ENCODE measurements around the gene CSNK1G2.

The CSNK1G2 gene

GRCh38 chr19:1914826-1915341, 26.1 kb upstream of the CSNK1G2 start:
- no peak overlapping the region for H3K4me3 ChIP-seq (ENCODE audit: low read depth, low read length)
- TF ChIP-seq MYC (IDR thresholded peaks at IDR 0.05; ENCODE audit: low read depth, low read length) (no peak), CTCF (IDR thresholded peaks at IDR 0.05; ENCODE audit: low read depth, low read length) (no peak), MAX (IDR thresholded peaks at IDR 0.05; ENCODE audit: low read depth, low read length) (no peak), POLR2A (IDR thresholded peaks at IDR 0.05; ENCODE audit: extremely low read depth, insufficient read length) (no peak)
- no peak for DNase-seq (ENCODE audit: low read depth)

- no peak for DNase-seq (ENCODE audit: low read depth)
- TF ChIP-seq CTCF (IDR thresholded peaks at IDR 0.05; ENCODE audit: low read depth, low read length) (no peak), POLR2A (IDR thresholded peaks at IDR 0.05; ENCODE audit: extremely low read depth, insufficient read length) (no peak), MYC (IDR thresholded peaks at IDR 0.05; ENCODE audit: low read depth, low read length) (no peak), MAX (IDR thresholded peaks at IDR 0.05; ENCODE audit: low read depth, low read length) (no peak)
- no peak overlapping the region for H3K4me3 ChIP-seq (ENCODE audit: low read depth, low read length)
These were observed 23.8 kb upstream of the CSNK1G2 start for GRCh38 chr19:1917146-1917545.

- TF ChIP-seq POLR2A (IDR thresholded peaks at IDR 0.05; ENCODE audit: extremely low read depth, insufficient read length) (no peak), MYC (IDR thresholded peaks at IDR 0.05; ENCODE audit: low read depth, low read length) (no peak), CTCF (IDR thresholded peaks at IDR 0.05; ENCODE audit: low read depth, low read length) (no peak), MAX (IDR thresholded peaks at IDR 0.05; ENCODE audit: low read depth, low read length) (no peak)
- DNase-seq (ENCODE audit: low read depth), result no peak
These were observed 23.0 kb upstream of the CSNK1G2 start for GRCh38 chr19:1917926-1918325.

GRCh38 chr19:1918975-1919374, 22.0 kb upstream of the CSNK1G2 start:
- H3K4me3 ChIP-seq (ENCODE audit: low read depth, low read length), result no peak overlapping the region
- DNase-seq (ENCODE audit: low read depth), result no peak
- TF ChIP-seq POLR2A (IDR thresholded peaks at IDR 0.05; ENCODE audit: extremely low read depth, insufficient read length), result no peak
- TF ChIP-seq CTCF (IDR thresholded peaks at IDR 0.05; ENCODE audit: low read depth, low read length), result no peak
- TF ChIP-seq MYC (IDR thresholded peaks at IDR 0.05; ENCODE audit: low read depth, low read length), result no peak
- no peak for TF ChIP-seq MAX (IDR thresholded peaks at IDR 0.05; ENCODE audit: low read depth, low read length)

More at GRCh38 chr19:1917926-1918325, 23.0 kb upstream of the CSNK1G2 start:
- H3K4me3 ChIP-seq (ENCODE audit: low read depth, low read length), result no peak overlapping the region

- no peak for TF ChIP-seq MAX (IDR thresholded peaks at IDR 0.05; ENCODE audit: low read depth, low read length)
- TF ChIP-seq MYC (IDR thresholded peaks at IDR 0.05; ENCODE audit: low read depth, low read length), result no peak
- TF ChIP-seq CTCF (IDR thresholded peaks at IDR 0.05; ENCODE audit: low read depth, low read length), result no peak
- TF ChIP-seq POLR2A (IDR thresholded peaks at IDR 0.05; ENCODE audit: extremely low read depth, insufficient read length), result no peak
- no peak for DNase-seq (ENCODE audit: low read depth)
- no peak overlapping the region for H3K4me3 ChIP-seq (ENCODE audit: low read depth, low read length)
These were observed 20.3 kb upstream of the CSNK1G2 start for GRCh38 chr19:1920644-1921043.
